ENCODE measurements around the gene MOSPD2.

- no peak for TF ChIP-seq CTCF (conservative IDR thresholded peaks at IDR 0.05; ENCODE audit: low read depth, low read length)
- no peak for TF ChIP-seq RAD21 (IDR thresholded peaks at IDR 0.05; ENCODE audit: low read length)
- no peak for TF ChIP-seq POLR2A (IDR thresholded peaks at IDR 0.05; ENCODE audit: low read depth, low read length)
- TF ChIP-seq SMC3 (IDR thresholded peaks at IDR 0.05; ENCODE audit: low read depth, low read length): no peak
- TF ChIP-seq BHLHE40 (IDR thresholded peaks at IDR 0.05; ENCODE audit: low read depth, low read length): no peak
- no peak for TF ChIP-seq USF2 (IDR thresholded peaks at IDR 0.05; ENCODE audit: low read depth, low read length)
- no peak for TF ChIP-seq CEBPB (IDR thresholded peaks at IDR 0.05; ENCODE audit: low read depth, low read length)
- no peak for TF ChIP-seq RFX5 (IDR thresholded peaks at IDR 0.05; ENCODE audit: low read depth, low read length)
Measured at GRCh38 chrX:14927401-14927800, 54.2 kb downstream of the MOSPD2 start.
